HG03108 (cell line): ENCODE results near the gene C1orf159.
"Not testable (repeated sequence)": the region's sequence is repeated elsewhere in the genome, so short reads cannot be mapped to it uniquely, and the experiment has no call there.

ENCODE experiments used
- ATAC-seq: cut with Tn5 transposase; IDR thresholded peaks from one replicate; pipeline ENCODE4 v1.9.1; 2021; ENCODE audit warnings: moderate library complexity; ENCODE audit not compliant: unreplicated experiment

Gene C1orf159

GRCh38 chr1:1119272-1119890, 3.5 kb upstream of the C1orf159 start:
- no peak for ATAC-seq

GRCh38 chr1:1118876-1119220, 3.0 kb upstream of the C1orf159 start:
- ATAC-seq = no peak

- ATAC-seq = no peak
These were observed 2.4 kb upstream of the C1orf159 start for GRCh38 chr1:1118011-1118875.

- no peak for ATAC-seq
These were observed 1.6 kb upstream of the C1orf159 start for GRCh38 chr1:1117469-1117831.

GRCh38 chr1:1116701-1117468, 996 bp upstream of the C1orf159 start:
- no peak for ATAC-seq

GRCh38 chr1:1115136-1115785, 628 bp downstream of the C1orf159 start:
- ATAC-seq = no peak

- no peak for ATAC-seq
These were observed 1.5 kb downstream of the C1orf159 start for GRCh38 chr1:1114431-1114830.

GRCh38 chr1:1112237-1112985, 3.5 kb downstream of the C1orf159 start:
- no peak for ATAC-seq

- no peak for ATAC-seq
These were observed 4.2 kb downstream of the C1orf159 start for GRCh38 chr1:1111516-1112236.

- no peak for ATAC-seq
These were observed 5.3 kb downstream of the C1orf159 start for GRCh38 chr1:1110561-1110971.

GRCh38 chr1:1109743-1110142, 6.1 kb downstream of the C1orf159 start:
- no peak for ATAC-seq

GRCh38 chr1:1106510-1107221, 9.2 kb downstream of the C1orf159 start:
- no peak for ATAC-seq

GRCh38 chr1:1104152-1104551, 11.7 kb downstream of the C1orf159 start:
- ATAC-seq = not testable (repeated sequence)

GRCh38 chr1:1101503-1101902, 14.4 kb downstream of the C1orf159 start:
- ATAC-seq = no peak

GRCh38 chr1:1100296-1100695, 15.6 kb downstream of the C1orf159 start:
- no peak for ATAC-seq

- ATAC-seq = no peak
These were observed 16.2 kb downstream of the C1orf159 start for GRCh38 chr1:1099506-1100183.

- no peak for ATAC-seq
These were observed 17.0 kb downstream of the C1orf159 start for GRCh38 chr1:1098681-1099421.

- ATAC-seq = not testable (repeated sequence)
These were observed 19.8 kb downstream of the C1orf159 start for GRCh38 chr1:1096136-1096535.
